Astrocyte (in vitro differentiated cells and primary cell): ENCODE measurements around the gene ZNF343. TPM values are rescaled to one million over a fixed set of nuclear protein-coding genes. Genes with fewer than 3 reads are reported as not detected.

Experiments
- DNase-seq: peaks from one replicate; pipeline ENCODE4 v3.0.0-alpha.2; 2010; ENCODE audit warnings: low read depth
- FAIRE-seq: peaks from 2 replicates; lab custom pipeline; 2011; peaks lifted over from hg19 to GRCh38; lab: Jason Lieb, UNC
- H2AFZ ChIP-seq: 2 replicates; pipeline ENCODE4 v1.6.0; 2012; ENCODE audit warnings: low read depth, low read length, inconsistent platforms
- H3K27ac ChIP-seq: 2 replicates; pipeline ENCODE4 v1.5.1; 2011; ENCODE audit warnings: low read depth, low read length, inconsistent platforms
- H3K27me3 ChIP-seq: 2 replicates; pipeline ENCODE4 v1.6.0; 2011; ENCODE audit warnings: low read length, inconsistent platforms; ENCODE audit not compliant: insufficient read depth
- H3K36me3 ChIP-seq: 2 replicates; pipeline ENCODE4 v1.5.1; 2011; ENCODE audit warnings: low read length, inconsistent platforms; ENCODE audit not compliant: insufficient read depth
- H3K4me1 ChIP-seq: 2 replicates; pipeline ENCODE4 v1.5.1; 2011; ENCODE audit warnings: low read length, inconsistent platforms; ENCODE audit not compliant: insufficient read depth
- H3K4me2 ChIP-seq: 2 replicates; pipeline ENCODE4 v1.6.0; 2012; ENCODE audit warnings: low read length, inconsistent platforms
- H3K4me3 ChIP-seq: 2 replicates; pipeline ENCODE4 v1.5.1; 2011; ENCODE audit warnings: low read depth, mild to moderate bottlenecking, low read length, inconsistent platforms; ENCODE audit not compliant: insufficient read depth
- H3K79me2 ChIP-seq: 2 replicates; pipeline ENCODE4 v1.6.0; 2012; ENCODE audit warnings: mild to moderate bottlenecking, low read length, inconsistent platforms; ENCODE audit not compliant: insufficient read depth
- H3K9ac ChIP-seq: 2 replicates; pipeline ENCODE4 v1.6.0; 2012; ENCODE audit warnings: mild to moderate bottlenecking, low read length, inconsistent platforms
- H3K9me3 ChIP-seq: 2 replicates; pipeline ENCODE4 v1.5.1; 2012; ENCODE audit warnings: low read depth, mild to moderate bottlenecking, low read length, inconsistent platforms; ENCODE audit not compliant: insufficient read depth
- H4K20me1 ChIP-seq: 2 replicates; pipeline ENCODE4 v1.6.0; 2012; ENCODE audit warnings: low read length, inconsistent platforms; ENCODE audit not compliant: insufficient read depth
- H3K27ac Mint-ChIP-seq: one replicate; pipeline ENCODE4 v1.8.0; 2021; ENCODE audit warnings: mild to moderate bottlenecking, mixed read lengths; ENCODE audit not compliant: unreplicated experiment
- H3K27me3 Mint-ChIP-seq: one replicate; pipeline ENCODE4 v1.8.0; 2021; ENCODE audit warnings: low read depth, mixed read lengths; ENCODE audit not compliant: unreplicated experiment
- H3K36me3 Mint-ChIP-seq: one replicate; pipeline ENCODE4 v1.8.0; 2021; ENCODE audit warnings: low read depth, mixed read lengths; ENCODE audit not compliant: unreplicated experiment
- H3K4me1 Mint-ChIP-seq: one replicate; pipeline ENCODE4 v1.8.0; 2021; ENCODE audit warnings: low read depth, mixed read lengths; ENCODE audit not compliant: unreplicated experiment
- H3K4me3 Mint-ChIP-seq: one replicate; pipeline ENCODE4 v1.8.0; 2021; ENCODE audit warnings: mild to moderate bottlenecking, moderate library complexity, mixed read lengths; ENCODE audit not compliant: unreplicated experiment
- H3K9me3 Mint-ChIP-seq: one replicate; pipeline ENCODE4 v1.8.0; 2021; ENCODE audit warnings: mild to moderate bottlenecking, mixed read lengths; ENCODE audit not compliant: unreplicated experiment
- CTCF ChIP-seq: IDR thresholded peaks from 2 replicates; pipeline ENCODE4 v1.5.1; 2011; ENCODE audit warnings: low read depth, mild to moderate bottlenecking, inconsistent platforms, low read length, moderate library complexity; ENCODE audit not compliant: insufficient read depth
- EZH2 ChIP-seq: IDR thresholded peaks from 2 replicates; pipeline ENCODE4 v1.6.1; 2012; ENCODE audit warnings: mild to moderate bottlenecking, low read length, inconsistent platforms; ENCODE audit not compliant: insufficient read depth
- total RNA-seq: library from RNA; stranded (reverse); gene quantifications from 2 replicates; pipeline ENCODE4 v1.2.1, GENCODE V29; 2021

Gene ZNF343
- total RNA-seq, 1 donor from 2014 or later = 9.6 TPM

DNA sequence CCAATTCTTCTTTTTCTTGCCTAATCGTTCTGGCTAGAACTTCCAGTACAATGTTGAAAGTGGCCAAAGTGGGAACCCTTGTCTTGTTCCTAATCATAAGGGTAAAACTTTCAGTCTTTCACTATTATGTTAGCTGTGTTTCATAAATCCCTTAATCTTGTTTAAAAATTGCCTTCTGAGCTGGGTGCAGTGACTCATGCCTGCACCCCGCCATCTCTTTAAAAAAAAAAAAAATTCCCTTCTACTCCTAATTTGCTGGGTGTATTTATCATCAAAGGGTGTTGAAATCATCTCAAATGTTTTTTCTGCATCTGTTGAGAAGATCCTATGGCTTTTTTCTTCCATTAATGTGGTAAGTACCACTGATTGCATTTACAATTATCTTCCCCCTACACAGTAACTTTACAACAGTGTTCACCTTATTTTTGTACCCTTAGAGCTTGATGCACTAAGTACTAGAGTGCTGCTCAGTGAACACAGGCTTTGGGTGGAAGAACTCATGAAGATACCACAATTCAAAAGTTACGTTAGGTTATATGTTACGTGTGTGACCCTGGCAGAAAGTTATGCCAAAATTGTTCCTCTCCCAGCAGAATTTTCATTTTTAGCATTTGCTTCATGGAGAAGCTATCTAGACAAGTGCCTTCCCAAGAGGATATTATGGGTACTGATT lies 47.8 kb downstream of the ZNF343 start:
- Histone ChIP-seq H3K9me3 (no peaks in the 10 kb centered on the region), H4K20me1 (peaks cover 59% of the 10 kb centered on the region), H3K36me3 (peaks cover 72% of the 10 kb centered on the region), H3K4me2 (no peak overlapping the region), H3K9ac (no peak overlapping the region), H3K27ac (no peak overlapping the region), H3K79me2 (peaks cover 25% of the 10 kb centered on the region), H3K4me3 (no peak overlapping the region), H2AFZ (no peak overlapping the region), H3K4me1 (no peaks in the 10 kb centered on the region), H3K27me3 (no peaks in the 10 kb centered on the region)
- no peak overlapping the region for H3K4me3 Mint-ChIP-seq
- H3K9me3 Mint-ChIP-seq = no peaks in the 10 kb centered on the region
- TF ChIP-seq EZH2 = no peak
- no peak for TF ChIP-seq CTCF
- FAIRE-seq (no peak), DNase-seq (no peak)
- peaks cover 25% of the 10 kb centered on the region for H3K36me3 Mint-ChIP-seq
- no peak overlapping the region for H3K27ac Mint-ChIP-seq
- H3K4me1 Mint-ChIP-seq = no peaks in the 10 kb centered on the region
- no peaks in the 10 kb centered on the region for H3K27me3 Mint-ChIP-seq

- Histone ChIP-seq H3K4me2 (no peak overlapping the region), H3K27me3 (no peaks in the 10 kb centered on the region), H3K27ac (no peak overlapping the region), H2AFZ (no peak overlapping the region), H3K9ac (no peak overlapping the region), H4K20me1 (peaks cover 51% of the 10 kb centered on the region), H3K36me3 (peaks cover 66% of the 10 kb centered on the region), H3K9me3 (no peaks in the 10 kb centered on the region), H3K79me2 (peaks cover 19% of the 10 kb centered on the region), H3K4me1 (no peaks in the 10 kb centered on the region), H3K4me3 (no peak overlapping the region)
- DNase-seq = no peak
- Mint-ChIP-seq H3K4me3 (no peak overlapping the region), H3K36me3 (peaks cover 22% of the 10 kb centered on the region), H3K27ac (no peak overlapping the region), H3K9me3 (no peaks in the 10 kb centered on the region), H3K4me1 (no peaks in the 10 kb centered on the region), H3K27me3 (no peaks in the 10 kb centered on the region)
- FAIRE-seq = no peak
- TF ChIP-seq EZH2 (no peak), CTCF (no peak)
These were observed 48.5 kb downstream of the ZNF343 start for GRCh38 chr20:2459981-2460751.
